Measurements from ENCODE around the gene GPR146.

GRCh38 chr7:1042492-1042833 lies 1.9 kb upstream of the GPR146 start:
- TF ChIP-seq CTCF (IDR thresholded peaks at IDR 0.05) (no peak), EZH2 (IDR thresholded peaks at IDR 0.05) (no peak), EZH2phosphoT487 (IDR thresholded peaks at IDR 0.05) (no peak)

Measured in neural progenitor cell (in vitro differentiated cells).